Hematopoietic multipotent progenitor cell (in vitro differentiated cells): ENCODE data around the gene CUL4A. TPM values are rescaled to one million over a fixed set of nuclear protein-coding genes. Genes with fewer than 3 reads are reported as not detected.
"Not testable (repeated sequence)": the region's sequence is repeated elsewhere in the genome, so short reads cannot be mapped to it uniquely, and the experiment has no call there.

Experiments
- DNase-seq, 3 donors: peaks; one replicate each; pipeline ENCODE4 v3.0.0-alpha.2; 2011 to 2015; ENCODE audit warnings: low read depth in 2 of 3, low spot score in 2 of 3
- total RNA-seq: library from RNA; depleted of rRNA; stranded (reverse); fragments of >200 nt; gene quantifications from one replicate; pipeline ENCODE4 v1.2.3, GENCODE V29; 2012

CUL4A gene
- total RNA-seq, 1 donor: 93.4 TPM

- no peak for DNase-seq
Measured at GRCh38 chr13:113232208-113233003, 23.0 kb downstream of the CUL4A start.

DNA sequence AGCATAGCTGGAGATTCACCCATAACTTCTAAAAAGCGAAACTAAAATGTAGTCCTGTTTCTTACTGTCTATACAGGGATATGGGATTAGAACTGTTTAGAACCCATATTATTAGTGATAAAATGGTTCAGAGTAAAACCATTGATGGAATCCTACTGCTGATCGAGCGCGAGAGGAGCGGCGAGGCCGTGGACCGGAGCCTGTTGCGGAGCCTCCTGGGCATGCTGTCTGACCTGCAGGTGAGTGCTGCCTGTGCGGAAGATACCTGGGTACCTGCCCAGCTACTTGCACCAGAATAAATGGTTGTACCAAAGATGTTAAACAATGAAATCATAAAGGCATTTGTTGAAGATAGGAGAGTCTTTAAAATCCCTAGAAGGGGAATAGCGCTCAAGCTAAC is 23.7 kb downstream of the CUL4A start:
- no peak for DNase-seq

DNA sequence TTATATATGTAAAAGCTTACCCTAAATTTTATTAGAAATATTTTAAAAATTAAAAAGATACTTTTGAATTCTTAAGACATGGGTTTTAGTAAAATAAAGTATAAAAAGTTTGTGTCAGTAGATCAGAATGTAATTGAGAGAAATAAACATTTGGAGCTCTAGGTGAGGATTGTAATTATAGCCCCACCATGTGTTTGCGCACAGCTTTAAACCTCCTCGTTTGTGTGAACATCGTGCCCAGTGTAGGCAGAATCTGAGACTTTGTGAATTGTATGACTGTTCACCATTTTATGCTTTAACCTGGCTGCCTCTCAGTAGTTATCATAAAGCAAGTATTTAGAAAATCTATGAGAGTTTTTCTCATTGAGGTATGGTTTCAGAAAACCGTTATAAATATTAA is 29.1 kb downstream of the CUL4A start:
- peak in 1 of 3 donors; percentile 39 for DNase-seq

DNA sequence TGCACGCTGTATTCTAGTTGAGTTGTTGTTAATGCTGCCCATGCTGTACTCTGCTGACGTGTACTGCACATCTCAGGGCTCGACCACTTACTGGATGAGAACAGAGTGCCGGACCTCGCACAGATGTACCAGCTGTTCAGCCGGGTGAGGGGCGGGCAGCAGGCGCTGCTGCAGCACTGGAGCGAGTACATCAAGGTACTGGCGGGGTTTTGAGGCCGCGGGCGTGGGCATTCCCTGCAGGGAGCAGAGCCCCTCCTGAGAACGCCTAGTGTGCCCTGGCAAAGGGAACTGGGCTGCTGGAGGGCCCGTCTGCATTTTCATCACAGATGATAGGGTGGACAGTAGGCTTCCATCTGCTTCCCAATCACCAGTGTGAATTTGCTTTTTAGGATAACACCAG is 29.9 kb downstream of the CUL4A start:
- DNase-seq: no peak

- DNase-seq: no peak
Measured at GRCh38 chr13:113239986-113240385, 30.6 kb downstream of the CUL4A start.

DNA sequence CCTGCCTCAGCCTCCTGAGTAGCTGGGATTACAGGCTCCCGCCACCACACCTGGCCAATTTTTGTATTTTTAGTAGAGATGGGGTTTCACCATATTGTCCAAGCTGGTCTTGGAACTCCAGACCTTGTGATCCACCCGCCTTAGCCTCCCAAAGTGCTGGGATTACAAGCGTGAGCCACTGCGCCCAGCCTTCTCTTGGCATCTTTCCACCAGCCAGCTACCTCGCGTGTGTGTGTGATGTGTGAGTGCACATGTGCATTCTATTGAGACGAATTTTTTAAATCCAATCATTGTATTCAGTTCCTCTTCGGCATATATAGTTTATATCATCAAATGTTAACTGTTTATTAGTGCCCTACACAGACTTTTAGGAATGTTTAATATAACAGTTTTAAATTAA is 32.2 kb downstream of the CUL4A start:
- DNase-seq: not testable (repeated sequence)

DNA sequence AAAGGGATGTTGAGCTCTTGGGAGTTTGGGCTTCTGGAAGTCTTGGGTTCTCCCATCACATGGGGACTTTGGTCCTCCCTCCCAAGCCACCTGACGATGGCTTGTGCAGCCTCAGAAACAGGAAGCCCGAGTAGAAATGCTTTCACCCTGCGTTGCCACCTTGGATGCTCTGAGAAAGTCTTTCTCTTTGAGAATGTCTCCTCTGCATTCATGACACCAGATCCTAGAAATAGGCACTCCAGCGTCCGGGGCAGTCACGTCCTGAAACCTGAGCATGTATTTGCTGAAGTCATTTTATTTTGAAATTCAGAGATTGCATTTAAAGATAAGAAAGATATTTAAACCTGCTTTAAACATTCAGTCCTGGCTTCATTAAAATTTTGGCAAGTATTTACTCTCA is 34.4 kb downstream of the CUL4A start:
- no peak for DNase-seq

GRCh38 chr13:113245849-113246796 is 36.7 kb downstream of the CUL4A start:
- DNase-seq: peak in 2 of 3 donors; percentile 9

- DNase-seq: no peak
Measured at GRCh38 chr13:113252516-113253095, 43.2 kb downstream of the CUL4A start.

GRCh38 chr13:113257908-113258307 is 48.5 kb downstream of the CUL4A start:
- DNase-seq: not testable (repeated sequence)

DNA sequence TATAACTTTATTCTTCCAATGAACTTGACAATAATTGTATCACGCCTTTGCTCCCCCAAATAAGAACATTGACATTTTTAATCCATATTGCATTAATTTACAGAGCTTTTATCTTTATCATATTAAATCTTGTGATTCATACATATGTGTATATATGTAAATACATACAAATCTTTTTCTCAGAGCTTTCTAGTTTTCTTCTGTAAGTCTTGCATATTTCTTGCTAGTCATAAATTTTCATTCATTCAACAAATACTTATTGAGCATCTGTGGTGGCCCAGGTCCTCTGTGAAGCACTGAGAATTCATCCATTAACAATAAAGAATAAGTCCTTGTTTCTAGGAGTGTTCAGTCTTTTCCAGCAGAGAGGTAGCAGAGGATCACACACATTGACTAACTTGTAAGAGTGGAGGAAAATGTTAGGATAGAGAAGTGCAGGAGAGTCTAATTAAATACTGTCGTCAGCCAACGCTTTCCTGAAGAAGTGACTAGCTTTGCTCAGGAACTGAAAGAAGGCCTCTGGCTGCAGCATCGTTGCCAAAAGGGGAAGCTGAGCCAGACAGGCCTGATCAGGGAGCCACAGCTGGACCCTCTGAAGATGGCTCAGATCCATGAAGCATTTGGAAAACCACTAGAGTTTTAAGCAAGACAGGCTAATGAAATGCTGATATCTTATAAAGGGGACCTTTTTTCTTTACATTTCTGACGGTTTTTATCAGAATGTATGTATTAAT is 49.1 kb downstream of the CUL4A start:
- no peak for DNase-seq

- DNase-seq: no peak
Measured at GRCh38 chr13:113260996-113261395, 51.6 kb downstream of the CUL4A start.

DNA sequence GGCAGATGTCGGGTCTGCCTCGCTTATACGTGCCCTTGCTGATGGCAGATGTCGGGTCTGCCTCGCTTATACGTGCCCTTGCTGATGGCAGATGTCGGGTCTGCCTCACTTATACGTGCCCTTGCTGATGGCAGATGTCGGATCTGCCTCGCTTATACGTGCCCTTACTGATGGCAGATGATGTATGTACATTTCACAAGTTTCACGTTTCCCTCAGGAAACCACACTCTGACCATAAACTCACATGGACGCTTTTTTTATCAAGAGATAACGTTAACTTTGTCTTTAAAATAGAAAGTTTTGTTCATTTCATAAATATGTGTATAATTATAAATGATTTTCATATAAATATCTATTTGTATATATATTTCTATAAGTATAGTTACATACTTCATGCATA is 53.6 kb downstream of the CUL4A start:
- DNase-seq: peak in 1 of 3 donors; percentile 20

DNA sequence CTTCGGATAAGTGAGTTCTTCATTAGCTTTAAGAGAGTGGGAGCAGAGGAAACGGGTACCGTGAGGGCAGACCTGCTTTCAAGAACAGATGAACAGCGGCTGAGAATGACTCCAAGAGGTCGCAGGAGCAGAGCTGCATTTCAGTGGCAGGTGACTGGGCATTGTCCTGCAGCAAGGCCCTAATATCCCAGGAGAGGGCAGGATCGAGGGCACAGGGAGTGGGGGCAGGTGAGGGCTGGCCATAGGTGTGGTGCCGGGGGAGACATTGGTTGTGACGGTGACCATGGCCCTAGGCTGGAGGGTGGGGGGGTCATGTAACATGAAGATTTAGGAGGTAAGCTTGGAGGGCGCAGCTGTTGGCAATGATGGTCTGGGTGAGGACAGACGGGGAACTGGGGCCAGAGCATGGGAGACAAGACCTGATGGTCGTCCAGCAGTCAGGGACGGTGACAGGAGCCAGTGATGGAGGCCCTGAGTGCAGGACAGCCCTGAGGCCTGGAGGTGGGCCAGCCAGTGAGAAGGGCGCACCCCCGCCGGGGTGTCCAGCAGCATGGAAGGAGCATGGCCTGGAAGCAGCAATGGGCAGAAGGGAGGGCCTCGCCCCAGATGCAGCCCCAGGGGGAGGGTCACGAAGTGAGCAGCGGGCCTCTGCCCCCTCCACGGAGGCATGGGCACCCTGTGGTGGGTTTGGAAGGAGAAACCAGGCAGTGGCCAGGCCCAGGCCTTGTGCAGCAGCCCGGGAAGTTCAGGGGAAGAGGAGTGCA is 58.4 kb downstream of the CUL4A start:
- DNase-seq: no peak

GRCh38 chr13:113272031-113272430 is 62.6 kb downstream of the CUL4A start:
- DNase-seq: no peak

DNA sequence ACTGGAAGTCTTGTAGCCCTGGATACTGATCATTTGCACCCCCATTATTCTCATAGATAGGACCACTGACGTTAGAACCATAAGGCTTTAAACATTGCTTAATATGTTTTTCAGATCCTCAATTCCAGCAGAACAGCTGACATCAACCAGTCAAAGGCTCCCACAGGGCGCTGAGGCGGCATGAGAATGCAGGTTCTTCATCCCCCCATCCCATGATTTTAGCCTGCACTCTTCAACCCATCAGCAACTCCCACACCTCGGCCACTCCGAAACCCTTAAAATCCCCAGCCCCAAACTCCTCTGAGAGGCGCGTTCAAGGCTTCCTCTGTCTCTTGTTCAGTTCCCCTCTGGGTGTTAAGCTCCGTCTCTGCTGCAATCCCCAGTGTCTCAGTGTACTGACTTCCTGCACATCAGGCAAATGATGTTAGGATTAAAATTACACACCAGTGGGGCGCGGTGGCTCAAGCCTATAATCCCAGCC is 63.3 kb downstream of the CUL4A start:
- DNase-seq: no peak

- DNase-seq: no peak
Measured at GRCh38 chr13:113273321-113273720, 63.9 kb downstream of the CUL4A start.

DNA sequence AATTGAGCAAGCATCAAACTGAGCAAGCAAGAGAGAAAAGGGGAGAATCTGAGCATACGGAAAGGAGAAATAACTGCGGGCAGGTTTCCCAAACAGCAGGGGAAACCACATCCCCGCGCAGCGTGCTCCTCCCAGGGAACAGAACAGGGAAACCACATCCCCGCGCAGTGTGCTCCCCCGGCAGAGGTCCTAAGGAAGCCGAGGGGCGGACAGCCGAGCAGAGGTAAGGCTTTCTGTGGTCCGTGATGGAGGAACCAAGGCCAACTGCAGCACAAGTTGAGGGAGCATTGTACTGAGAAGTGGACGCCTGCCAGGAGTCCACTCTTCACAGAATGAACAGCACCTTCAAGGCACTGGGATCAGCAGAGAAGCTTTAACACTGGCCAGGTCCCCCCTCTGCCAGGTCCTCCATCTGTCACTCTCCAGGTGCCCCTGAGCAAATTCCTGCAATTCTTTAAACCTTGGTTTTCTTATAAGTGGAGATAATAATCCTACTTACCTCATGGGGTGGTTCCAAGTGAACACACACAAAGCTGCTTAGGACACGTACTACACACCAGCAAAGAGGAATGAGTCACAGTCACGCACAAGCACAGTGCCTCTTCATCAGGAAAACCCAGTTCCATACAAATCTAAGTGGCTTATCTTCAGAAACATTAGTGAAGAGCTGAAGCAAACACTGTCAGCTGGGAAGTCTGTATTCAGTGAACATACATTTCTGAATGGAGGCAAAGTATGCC is 64.6 kb downstream of the CUL4A start:
- DNase-seq: no peak

DNA sequence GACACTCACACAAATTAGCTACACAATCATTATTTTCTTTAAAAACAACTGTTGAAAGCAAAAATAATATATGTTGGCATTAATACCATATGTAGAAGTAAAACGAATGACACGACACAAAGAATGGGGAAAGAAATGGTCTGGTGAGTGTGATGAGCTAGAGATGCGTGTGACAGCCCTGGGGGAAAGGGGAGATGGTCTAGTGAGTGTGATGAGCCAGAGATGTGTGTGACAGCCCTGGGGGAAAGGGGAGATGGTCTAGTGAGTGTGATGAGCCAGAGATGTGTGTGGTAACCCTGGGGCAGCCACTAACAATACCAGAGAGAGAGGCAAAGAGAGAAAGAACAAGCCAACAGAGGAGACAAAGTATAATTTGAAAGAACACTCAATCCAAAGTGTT is 65.3 kb downstream of the CUL4A start:
- no peak for DNase-seq
